Hypothalamus (tissue), 51 donors: ENCODE measurements around the gene YIF1A.
A peak's percentile ranks its signal among the peaks of the same experiment; 100 is the strongest.
"Not testable (repeated sequence)": the region's sequence is repeated elsewhere in the genome, so short reads cannot be mapped to it uniquely, and the experiment has no call there.

Experiments
- DNase-seq, 51 donors: peaks; one replicate each; lab custom pipeline; 2025; lab: John Stamatoyannopoulos, UW

YIF1A gene

GRCh38 chr11:66313321-66314185 is 24.6 kb upstream of the YIF1A start:
- DNase-seq: no peak

GRCh38 chr11:66312549-66313320 is 23.8 kb upstream of the YIF1A start:
- peak; percentile 48 to 97 (median 88) for DNase-seq

GRCh38 chr11:66311965-66312548 is 23.1 kb upstream of the YIF1A start:
- DNase-seq: peak in 50 of 51 donors; percentile 45 to 96 (median 75)

- DNase-seq: no peak
Observed at GRCh38 chr11:66311470-66311964, 22.6 kb upstream of the YIF1A start.

GRCh38 chr11:66310803-66311440 is 22.0 kb upstream of the YIF1A start:
- DNase-seq: not testable (repeated sequence)

- DNase-seq: no peak
Observed at GRCh38 chr11:66310324-66310723, 21.4 kb upstream of the YIF1A start.

- DNase-seq: no peak
Observed at GRCh38 chr11:66309475-66309874, 20.5 kb upstream of the YIF1A start.

- DNase-seq: no peak
Observed at GRCh38 chr11:66302656-66303055, 13.7 kb upstream of the YIF1A start.

- no peak for DNase-seq
Observed at GRCh38 chr11:66299186-66299585, 10.2 kb upstream of the YIF1A start.

GRCh38 chr11:66297610-66298009 is 8.7 kb upstream of the YIF1A start:
- DNase-seq: no peak

GRCh38 chr11:66294626-66295620 is 6.0 kb upstream of the YIF1A start:
- DNase-seq: no peak

GRCh38 chr11:66293777-66294625 is 5.1 kb upstream of the YIF1A start:
- DNase-seq: no peak

GRCh38 chr11:66293352-66293751 is 4.4 kb upstream of the YIF1A start:
- peak in 1 of 51 donors; percentile 28 for DNase-seq

- DNase-seq: peak in 1 of 51 donors; percentile 33
Observed at GRCh38 chr11:66292543-66293332, 3.8 kb upstream of the YIF1A start.

GRCh38 chr11:66291706-66292542 is 3.0 kb upstream of the YIF1A start, which contains the start of gene TMEM151A:
TMEM151A (plus strand) TSS chr11:66291894; CDS start chr11:66292014, 120 bp downstream.
- DNase-seq: peak in 20 of 51 donors; percentile 22 to 72 (median 40)

GRCh38 chr11:66291303-66291705 is 2.4 kb upstream of the YIF1A start:
- peak in 5 of 51 donors; percentile 20 to 31 (median 29) for DNase-seq

- no peak for DNase-seq
Observed at GRCh38 chr11:66290330-66290621, 1.3 kb upstream of the YIF1A start.
